Suprapubic skin (tissue), 4 donors: ENCODE data around the gene C1orf35. TPM values are rescaled to one million over a fixed set of nuclear protein-coding genes. Genes with fewer than 3 reads are reported as not detected.
A peak's percentile ranks its signal among the peaks of the same experiment; 100 is the strongest.

Source experiments
- DNase-seq, 2 donors: peaks; one replicate each; pipeline ENCODE4 v3.0.0-alpha.2; 2019; ENCODE audit warnings: low spot score in 2 of 2
- H3K27ac ChIP-seq: fragments of 200-600 bp; sonication (generic); one replicate; pipeline ENCODE4 v1.5.1; 2019
- H3K27me3 ChIP-seq: fragments of 200-600 bp; sonication (generic); one replicate; pipeline ENCODE4 v1.5.1; 2019
- H3K36me3 ChIP-seq: fragments of 200-600 bp; sonication (generic); one replicate; pipeline ENCODE4 v1.5.1; 2019
- H3K4me1 ChIP-seq: fragments of 200-600 bp; sonication (generic); one replicate; pipeline ENCODE4 v1.5.1; 2019
- H3K4me3 ChIP-seq: fragments of 200-600 bp; sonication (generic); one replicate; pipeline ENCODE4 v1.5.1; 2019; ENCODE audit warnings: mild to moderate bottlenecking
- H3K9me3 ChIP-seq: fragments of 200-600 bp; sonication (generic); one replicate; pipeline ENCODE4 v1.5.1; 2019
- CTCF ChIP-seq, 2 donors: fragments of 200-600 bp in 1 of 2; fragments of 450-650 bp in 1 of 2; sonication (generic) in 1 of 2; IDR thresholded peaks; one replicate each; pipeline ENCODE4 v1.5.1; 2016 to 2019; ENCODE audit warnings: antibody characterized with exemption in 2 of 2, mild to moderate bottlenecking in 1 of 2, moderate library complexity in 1 of 2
- EP300 ChIP-seq: sonication (generic); formaldehyde crosslinking; IDR thresholded peaks from one replicate; pipeline ENCODE4 v1.6.1; 2017; ENCODE audit warnings: antibody characterized with exemption
- POLR2A ChIP-seq, 2 donors: fragments of 450-650 bp; IDR thresholded peaks; one replicate each; pipeline ENCODE4 v1.6.1; 2017; ENCODE audit warnings: antibody characterized with exemption in 2 of 2, mild to moderate bottlenecking in 2 of 2, moderate library complexity in 2 of 2
- POLR2AphosphoS5 ChIP-seq, 3 donors: sonication (generic); formaldehyde crosslinking; IDR thresholded peaks; one replicate each; pipeline ENCODE4 v1.6.1; 2017; ENCODE audit warnings: antibody characterized with exemption in 3 of 3
- WGBS: methylation state at CpG from one replicate; pipeline ENCODE4 v1.1.5; 2018; 5-methylcytosine and 5-hydroxymethylcytosine counted together
- total RNA-seq, 4 donors: library from RNA; depleted of rRNA; stranded (reverse); fragments of >200 nt; gene quantifications; one replicate each; pipeline ENCODE4 v1.1.0, GENCODE V29; 2016

The C1orf35 gene
- total RNA-seq, 4 donors from 2014 or later: 10.6 to 32.3 (median 17.1) TPM

GRCh38 chr1:228101614-228101993 is 1.5 kb downstream of the C1orf35 start:
- H3K4me1 ChIP-seq: peaks cover 33% of the 10 kb centered on the region
- peak overlapping the region; percentile 96 for H3K4me3 ChIP-seq
- no peaks in the 10 kb centered on the region for H3K9me3 ChIP-seq
- peak in 1 of 2 donors; percentile 74 for DNase-seq
- H3K27ac ChIP-seq: peak overlapping the region; percentile 96
- TF ChIP-seq EP300 (no peak), CTCF (IDR thresholded peaks at IDR 0.05) (no peak), POLR2AphosphoS5 (IDR thresholded peaks at IDR 0.05) (no peak), POLR2A (IDR thresholded peaks at IDR 0.05) (no peak)
- no peaks in the 10 kb centered on the region for H3K27me3 ChIP-seq
- H3K36me3 ChIP-seq: peaks cover 48% of the 10 kb centered on the region
- WGBS: 0% methylated on average over 2 of the region's 15 CpGs

- Histone ChIP-seq H3K9me3 (no peaks in the 10 kb centered on the region), H3K27me3 (no peaks in the 10 kb centered on the region), H3K4me3 (no peak overlapping the region), H3K27ac (no peak overlapping the region), H3K36me3 (peaks cover 42% of the 10 kb centered on the region), H3K4me1 (peaks cover 33% of the 10 kb centered on the region)
- peak in 1 of 2 donors; percentile 64 for DNase-seq
- no peak for TF ChIP-seq POLR2AphosphoS5 (IDR thresholded peaks at IDR 0.05)
- no peak for TF ChIP-seq POLR2A (IDR thresholded peaks at IDR 0.05)
- TF ChIP-seq EP300: no peak
- no peak for TF ChIP-seq CTCF (IDR thresholded peaks at IDR 0.05)
- WGBS: 76% methylated on average over 9 of the region's 12 CpGs
These were observed 2.1 kb downstream of the C1orf35 start for GRCh38 chr1:228100822-228101613.

- 68% methylated on average over 3 of the region's 4 CpGs for WGBS
These were observed 3.8 kb downstream of the C1orf35 start for GRCh38 chr1:228099331-228099732.

GRCh38 chr1:228098323-228098931 is 4.7 kb downstream of the C1orf35 start:
- H3K4me3 ChIP-seq: no peak overlapping the region
- 92% methylated on average over 25 of the region's 28 CpGs for WGBS
- H3K27me3 ChIP-seq: no peaks in the 10 kb centered on the region
- peaks cover 3% of the 10 kb centered on the region for H3K9me3 ChIP-seq
- H3K4me1 ChIP-seq: peaks cover 24% of the 10 kb centered on the region
- no peak overlapping the region for H3K27ac ChIP-seq
- H3K36me3 ChIP-seq: peaks cover 38% of the 10 kb centered on the region
- DNase-seq: peak; percentile 63 to 72
- TF ChIP-seq POLR2AphosphoS5 (IDR thresholded peaks at IDR 0.05) (no peak), CTCF (IDR thresholded peaks at IDR 0.05) (no peak), EP300 (no peak), POLR2A (IDR thresholded peaks at IDR 0.05) (no peak)

More at GRCh38 chr1:228099331-228099732, 3.8 kb downstream of the C1orf35 start:
- Histone ChIP-seq H3K36me3 (peaks cover 38% of the 10 kb centered on the region), H3K27me3 (no peaks in the 10 kb centered on the region), H3K27ac (no peak overlapping the region), H3K4me3 (no peak overlapping the region), H3K4me1 (peaks cover 32% of the 10 kb centered on the region), H3K9me3 (peaks cover 2% of the 10 kb centered on the region)
- DNase-seq: no peak
- TF ChIP-seq POLR2A (IDR thresholded peaks at IDR 0.05) (no peak), EP300 (no peak), CTCF (IDR thresholded peaks at IDR 0.05) (no peak), POLR2AphosphoS5 (IDR thresholded peaks at IDR 0.05) (no peak)
